Type B pancreatic cell (in vitro differentiated cells): ENCODE results near the gene ALKBH6. TPM values are rescaled to one million over a fixed set of nuclear protein-coding genes. Genes with fewer than 3 reads are reported as not detected.
A peak's percentile ranks its signal among the peaks of the same experiment; 100 is the strongest.

Source experiments
- DNase-seq: peaks from one replicate; pipeline ENCODE4 v3.0.0; 2021; ENCODE audit warnings: mixed read lengths; ENCODE audit not compliant: unreplicated experiment; ENCODE audit errors: extremely low spot score
- H3K27ac Mint-ChIP-seq: 2 replicates; pipeline ENCODE4 v1.8.0; 2021; ENCODE audit warnings: mild to moderate bottlenecking, mixed read lengths
- H3K27me3 Mint-ChIP-seq: 2 replicates; pipeline ENCODE4 v1.8.0; 2021; ENCODE audit warnings: mixed read lengths
- H3K36me3 Mint-ChIP-seq: 2 replicates; pipeline ENCODE4 v1.8.0; 2021; ENCODE audit warnings: mixed read lengths
- H3K4me1 Mint-ChIP-seq: one replicate; pipeline ENCODE4 v1.8.0; 2021; ENCODE audit warnings: mixed read lengths; ENCODE audit not compliant: unreplicated experiment
- H3K4me3 Mint-ChIP-seq: 2 replicates; pipeline ENCODE4 v1.8.0; 2021; ENCODE audit warnings: mild to moderate bottlenecking, mixed read lengths
- H3K9me3 Mint-ChIP-seq: 2 replicates; pipeline ENCODE4 v1.8.0; 2021; ENCODE audit warnings: mixed read lengths
- CTCF ChIP-seq: fragments of 200-600 bp; sonication (generic); conservative IDR thresholded peaks from 2 replicates; pipeline ENCODE4 v1.5.0; 2021; ENCODE audit warnings: antibody characterized with exemption, mild to moderate bottlenecking
- total RNA-seq: library from RNA; stranded (reverse); gene quantifications from 2 replicates; pipeline ENCODE4 v1.2.1, GENCODE V29; 2021; ENCODE audit warnings: low replicate concordance

The ALKBH6 gene
- total RNA-seq, 1 donor from 2014 or later: 24.8 TPM

GRCh38 chr19:36054733-36055686 lies 41.0 kb upstream of the ALKBH6 start, which contains the start of gene WDR62:
WDR62 (plus strand) TSS chr19:36054897; CDS start chr19:36054972, 75 bp downstream.
- peak; percentile 0 for TF ChIP-seq CTCF

GRCh38 chr19:36054119-36054732 lies 40.2 kb upstream of the ALKBH6 start, which contains the start of gene THAP8:
THAP8 (minus strand) TSS chr19:36054285; CDS start chr19:36054217, 68 bp downstream.
- Mint-ChIP-seq H3K4me3 (peak within 1 kb of the TSS; percentile 100), H3K27ac (peak within 1 kb of the TSS; percentile 98), H3K36me3 (no peaks in the 10 kb centered on the region), H3K27me3 (no peaks in the 10 kb centered on the region), H3K9me3 (no peaks in the 10 kb centered on the region), H3K4me1 (peaks cover 10% of the 10 kb centered on the region)
- peak; percentile 99 for DNase-seq
- TF ChIP-seq CTCF: peak; percentile 68

More at GRCh38 chr19:36054733-36055686, 41.0 kb upstream of the ALKBH6 start, which contains the start of gene WDR62:
- no peaks in the 10 kb centered on the region for H3K36me3 Mint-ChIP-seq
- peaks cover 10% of the 10 kb centered on the region for H3K4me1 Mint-ChIP-seq
- no peaks in the 10 kb centered on the region for H3K27me3 Mint-ChIP-seq
- H3K9me3 Mint-ChIP-seq: no peaks in the 10 kb centered on the region
- H3K4me3 Mint-ChIP-seq: peak within 1 kb of the TSS; percentile 100
- peak within 1 kb of the TSS; percentile 98 for H3K27ac Mint-ChIP-seq
- peak; percentile 95 for DNase-seq

- H3K9me3 Mint-ChIP-seq: no peaks in the 10 kb centered on the region
- no peak for DNase-seq
- H3K4me1 Mint-ChIP-seq: peaks cover 10% of the 10 kb centered on the region
- no peak for TF ChIP-seq CTCF
- H3K36me3 Mint-ChIP-seq: no peaks in the 10 kb centered on the region
- H3K27me3 Mint-ChIP-seq: no peaks in the 10 kb centered on the region
- peak overlapping the region; percentile 63 for H3K4me3 Mint-ChIP-seq
- peak overlapping the region; percentile 16 for H3K27ac Mint-ChIP-seq
Measured at GRCh38 chr19:36051637-36052036, 37.6 kb upstream of the ALKBH6 start.

DNA sequence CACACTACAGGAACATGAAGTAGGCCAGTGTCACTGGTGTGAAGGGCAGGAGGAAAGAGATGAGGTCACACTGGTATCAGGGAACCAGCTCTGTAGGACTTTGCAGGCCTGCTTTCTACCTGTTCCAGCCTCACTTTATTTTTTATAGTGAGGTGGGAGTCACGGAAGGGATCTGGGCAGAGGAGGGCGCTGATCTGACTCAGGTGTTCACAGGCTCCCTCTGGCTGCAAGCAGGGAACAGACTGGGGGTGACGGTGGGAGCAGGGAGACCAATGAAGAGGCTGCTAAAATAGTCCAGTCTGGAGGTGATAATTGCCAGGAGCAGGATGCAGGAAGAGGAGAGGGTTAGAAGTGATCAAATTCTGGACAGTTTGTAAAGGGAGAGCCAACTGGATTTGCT lies 37.2 kb upstream of the ALKBH6 start:
- Mint-ChIP-seq H3K4me1 (peaks cover 7% of the 10 kb centered on the region), H3K27ac (peak overlapping the region; percentile 16), H3K9me3 (no peaks in the 10 kb centered on the region), H3K36me3 (no peaks in the 10 kb centered on the region), H3K27me3 (no peaks in the 10 kb centered on the region), H3K4me3 (peak overlapping the region; percentile 63)
- DNase-seq: no peak
- TF ChIP-seq CTCF: no peak

DNA sequence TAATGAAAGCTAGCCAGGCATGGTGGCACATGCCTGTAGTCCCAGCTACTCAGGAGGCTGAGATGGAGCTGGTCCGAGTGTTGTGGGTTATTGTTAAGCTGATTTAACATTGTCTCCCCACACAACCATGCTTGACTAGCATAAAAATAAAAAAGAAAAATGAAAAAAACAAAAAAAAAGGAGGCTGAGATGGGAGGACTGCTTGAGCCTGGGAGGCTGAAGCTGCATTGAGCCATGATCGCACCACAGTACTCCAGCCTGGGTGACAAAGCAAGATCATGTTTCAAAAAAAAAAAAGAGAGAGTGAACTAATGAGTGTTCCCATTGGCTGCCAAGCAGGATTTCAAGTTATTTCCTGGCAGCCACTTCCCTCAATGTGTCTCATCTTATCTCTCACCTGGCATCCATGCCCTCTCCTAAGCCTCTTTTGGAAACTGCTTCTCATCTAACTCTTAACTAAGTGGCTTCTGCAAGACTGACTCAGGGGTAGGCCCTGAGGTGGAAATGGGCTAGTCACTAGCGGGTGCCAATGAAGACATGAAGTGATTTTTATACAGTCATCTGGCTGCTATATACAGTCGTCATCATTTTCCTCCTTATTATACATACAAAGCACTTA lies 35.2 kb upstream of the ALKBH6 start:
- Mint-ChIP-seq H3K4me3 (no peak overlapping the region), H3K9me3 (no peaks in the 10 kb centered on the region), H3K27ac (no peak overlapping the region), H3K4me1 (peaks cover 5% of the 10 kb centered on the region), H3K36me3 (no peaks in the 10 kb centered on the region), H3K27me3 (no peaks in the 10 kb centered on the region)
- TF ChIP-seq CTCF: no peak
- no peak for DNase-seq
